Thyroid gland (tissue), 4 donors: ENCODE results near the gene TRAPPC2.
"Not testable (repeated sequence)": the region's sequence is repeated elsewhere in the genome, so short reads cannot be mapped to it uniquely, and the experiment has no call there.

Experiments
- CTCF ChIP-seq, 6 experiments: fragments of 200-600 bp in 3 of 6; fragments of 450-650 bp in 3 of 6; sonication (generic) in 3 of 6; IDR thresholded peaks; one replicate each; pipeline ENCODE4 v1.5.1; 2016 to 2019; ENCODE audit warnings: antibody characterized with exemption in 6 of 6, mild to moderate bottlenecking in 2 of 6, inconsistent platforms in 1 of 6, moderate library complexity in 1 of 6
- POLR2A ChIP-seq, 2 donors: fragments of 450-650 bp; IDR thresholded peaks; one replicate each; pipeline ENCODE4 v1.6.1; 2017; ENCODE audit warnings: antibody characterized with exemption in 2 of 2, mild to moderate bottlenecking in 2 of 2, moderate library complexity in 1 of 2

GRCh38 chrX:13726583-13726982 is 7.8 kb downstream of the TRAPPC2 start:
- TF ChIP-seq POLR2A, CTCF (IDR thresholded peaks at IDR 0.05): not testable (repeated sequence)
